K562 (cell line): Measurements from ENCODE around the gene FGD6. TPM values are rescaled to one million over a fixed set of nuclear protein-coding genes. Genes with fewer than 3 reads are reported as not detected.

Experiments
- BCL6 ChIP-seq: fragments of 250-450 bp; sonication (Bioruptor Pico); IDR thresholded peaks from 2 replicates; pipeline ENCODE4 v1.4.0; 2020
- EGR1 ChIP-seq: fragments of 450-650 bp; conservative IDR thresholded peaks from 2 replicates; pipeline ENCODE4 v1.6.1; 2017; ENCODE audit warnings: mild to moderate bottlenecking
- FOXM1 ChIP-seq, 2 experiments: fragments of 450-650 bp in 1 of 2; sonication (generic) in 1 of 2; formaldehyde crosslinking in 1 of 2; IDR thresholded peaks; 2 replicates each; pipeline versions ENCODE4 v1.6.1 to v1.9.0; 2017 to 2022; ENCODE audit warnings: low read depth in 2 of 2, mild to moderate bottlenecking in 2 of 2, missing genetic modification reagents in 1 of 2, moderate library complexity in 1 of 2
- GATA2 ChIP-seq: sonication (generic); formaldehyde crosslinking; IDR thresholded peaks from 2 replicates; pipeline ENCODE4 v1.4.0; 2020; ENCODE audit warnings: mild to moderate bottlenecking, missing genetic modification reagents
- RCOR1 ChIP-seq, 2 experiments: IDR thresholded peaks; 2 replicates each; pipeline ENCODE4 v1.6.1; 2012; ENCODE audit warnings: low read depth in 2 of 2, low read length in 2 of 2, borderline replicate concordance in 1 of 2, improper control_type of control experiment in 1 of 2
- SMARCA4 ChIP-seq: fragments of 450-650 bp; IDR thresholded peaks from 2 replicates; pipeline ENCODE4 v1.6.1; 2016
- SNIP1 ChIP-seq: fragments of 450-650 bp; IDR thresholded peaks from 2 replicates; pipeline ENCODE4 v1.7.1; 2017; ENCODE audit warnings: low read depth, mild to moderate bottlenecking
- SOX6 ChIP-seq: fragments of 450-650 bp; IDR thresholded peaks from 2 replicates; pipeline ENCODE4 v1.6.1; 2014; ENCODE audit warnings: mild to moderate bottlenecking
- polyA plus RNA-seq, 8 experiments: library from polyadenylated mRNA; depleted of rRNA in 4 of 8; stranded (reverse) in 5 of 8; unstranded in 3 of 8; fragments of >200 nt; fragmentation: Nextera tagmentation in 2 of 8; fragmentation: Illumina TruSeq in 1 of 8; extraction: Ambion mirVana in 2 of 8; extraction: Trizol in 1 of 8; gene quantifications; 2 replicates each; pipeline versions ENCODE4 v1.2.1 to v1.2.3, GENCODE V29; 2011 to 2014; ENCODE audit warnings: inconsistent platforms in 1 of 8, missing spikeins in 1 of 8
- total RNA-seq, 7 experiments: library from RNA; depleted of rRNA in 6 of 7; stranded (reverse); fragments of >200 nt in 6 of 7; fragmentation: Illumina TruSeq in 2 of 7; extraction: Trizol in 2 of 7; gene quantifications; 2 replicates each; pipeline versions ENCODE4 v1.2.1 to v1.2.3, GENCODE V29; 2011 to 2021; ENCODE audit warnings: low replicate concordance in 1 of 7
- TF ChIP-seq, protein P1 (sequence below): fragments of 450-650 bp; IDR thresholded peaks from 2 replicates; pipeline ENCODE4 v1.6.1; 2016; ENCODE audit warnings: low read depth
- TF ChIP-seq, protein P2 (sequence below): fragments of 250-450 bp; sonication (Bioruptor Pico); IDR thresholded peaks from 2 replicates; pipeline ENCODE4 v1.5.0; 2021
- TF ChIP-seq, protein P3 (sequence below), 2 experiments: IDR thresholded peaks; 2 replicates each; pipeline ENCODE4 v1.6.1; 2011; ENCODE audit warnings: borderline replicate concordance in 1 of 2, control low read depth in 1 of 2, low read depth in 1 of 2, low read length in 1 of 2, mild to moderate bottlenecking in 1 of 2, mixed read lengths in 1 of 2, moderate library complexity in 1 of 2; ENCODE audit not compliant: insufficient read depth in 1 of 2, insufficient read length in 1 of 2, poor library complexity in 1 of 2, severe bottlenecking in 1 of 2; ENCODE audit errors: extremely low read depth in 1 of 2

FGD6 gene
- total and polyA plus RNA-seq, 9 of the 15 experiments (the other 6 are each of a cell fraction or from before 2014, with no cell fraction given) = 1.5 to 11.1 (median 5.8) TPM

DNA sequence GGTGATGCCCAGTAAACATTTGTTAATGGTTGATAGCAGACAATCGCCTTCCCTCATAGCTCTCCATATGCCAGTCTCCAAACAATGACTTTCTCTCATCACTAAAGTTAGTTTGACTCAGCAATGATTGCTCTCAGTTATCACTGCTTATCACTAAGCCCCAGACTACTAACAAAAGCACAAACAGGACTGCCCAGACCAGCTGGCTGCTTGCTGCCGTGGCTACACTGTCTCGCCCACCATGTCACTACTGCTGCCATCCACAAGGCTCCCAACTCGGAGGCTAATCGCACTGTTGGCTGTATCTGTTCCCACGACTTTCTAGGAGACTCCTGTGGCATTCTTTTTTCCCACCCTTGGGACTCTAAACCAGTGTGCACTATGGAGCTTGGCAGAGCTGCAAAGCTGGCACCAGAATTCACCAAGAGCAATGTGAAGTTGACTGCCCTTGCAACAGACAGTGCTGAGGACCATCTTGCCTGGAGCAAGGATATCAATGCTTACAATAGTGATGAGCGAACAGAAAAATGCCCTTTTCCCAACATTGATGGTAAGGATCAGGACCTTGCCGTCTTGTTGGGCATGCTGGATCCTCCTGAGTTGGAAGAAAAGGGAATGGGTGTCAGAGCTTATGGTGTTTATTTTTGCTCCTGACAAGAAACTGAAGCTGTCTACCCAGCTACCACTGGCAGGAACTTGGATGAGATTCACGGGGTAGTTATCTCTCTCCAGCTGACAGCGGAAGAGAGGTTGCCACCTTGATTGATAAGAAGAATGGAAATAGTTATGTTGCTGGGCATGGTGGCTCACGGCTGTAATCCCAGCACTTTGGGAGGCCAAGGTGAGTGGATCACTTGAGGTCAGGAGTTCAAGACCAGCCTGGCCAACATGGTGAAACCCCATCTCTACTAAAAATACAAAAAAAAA, 116.7 kb downstream of the FGD6 start (continued):
- TF ChIP-seq, protein P1, sequence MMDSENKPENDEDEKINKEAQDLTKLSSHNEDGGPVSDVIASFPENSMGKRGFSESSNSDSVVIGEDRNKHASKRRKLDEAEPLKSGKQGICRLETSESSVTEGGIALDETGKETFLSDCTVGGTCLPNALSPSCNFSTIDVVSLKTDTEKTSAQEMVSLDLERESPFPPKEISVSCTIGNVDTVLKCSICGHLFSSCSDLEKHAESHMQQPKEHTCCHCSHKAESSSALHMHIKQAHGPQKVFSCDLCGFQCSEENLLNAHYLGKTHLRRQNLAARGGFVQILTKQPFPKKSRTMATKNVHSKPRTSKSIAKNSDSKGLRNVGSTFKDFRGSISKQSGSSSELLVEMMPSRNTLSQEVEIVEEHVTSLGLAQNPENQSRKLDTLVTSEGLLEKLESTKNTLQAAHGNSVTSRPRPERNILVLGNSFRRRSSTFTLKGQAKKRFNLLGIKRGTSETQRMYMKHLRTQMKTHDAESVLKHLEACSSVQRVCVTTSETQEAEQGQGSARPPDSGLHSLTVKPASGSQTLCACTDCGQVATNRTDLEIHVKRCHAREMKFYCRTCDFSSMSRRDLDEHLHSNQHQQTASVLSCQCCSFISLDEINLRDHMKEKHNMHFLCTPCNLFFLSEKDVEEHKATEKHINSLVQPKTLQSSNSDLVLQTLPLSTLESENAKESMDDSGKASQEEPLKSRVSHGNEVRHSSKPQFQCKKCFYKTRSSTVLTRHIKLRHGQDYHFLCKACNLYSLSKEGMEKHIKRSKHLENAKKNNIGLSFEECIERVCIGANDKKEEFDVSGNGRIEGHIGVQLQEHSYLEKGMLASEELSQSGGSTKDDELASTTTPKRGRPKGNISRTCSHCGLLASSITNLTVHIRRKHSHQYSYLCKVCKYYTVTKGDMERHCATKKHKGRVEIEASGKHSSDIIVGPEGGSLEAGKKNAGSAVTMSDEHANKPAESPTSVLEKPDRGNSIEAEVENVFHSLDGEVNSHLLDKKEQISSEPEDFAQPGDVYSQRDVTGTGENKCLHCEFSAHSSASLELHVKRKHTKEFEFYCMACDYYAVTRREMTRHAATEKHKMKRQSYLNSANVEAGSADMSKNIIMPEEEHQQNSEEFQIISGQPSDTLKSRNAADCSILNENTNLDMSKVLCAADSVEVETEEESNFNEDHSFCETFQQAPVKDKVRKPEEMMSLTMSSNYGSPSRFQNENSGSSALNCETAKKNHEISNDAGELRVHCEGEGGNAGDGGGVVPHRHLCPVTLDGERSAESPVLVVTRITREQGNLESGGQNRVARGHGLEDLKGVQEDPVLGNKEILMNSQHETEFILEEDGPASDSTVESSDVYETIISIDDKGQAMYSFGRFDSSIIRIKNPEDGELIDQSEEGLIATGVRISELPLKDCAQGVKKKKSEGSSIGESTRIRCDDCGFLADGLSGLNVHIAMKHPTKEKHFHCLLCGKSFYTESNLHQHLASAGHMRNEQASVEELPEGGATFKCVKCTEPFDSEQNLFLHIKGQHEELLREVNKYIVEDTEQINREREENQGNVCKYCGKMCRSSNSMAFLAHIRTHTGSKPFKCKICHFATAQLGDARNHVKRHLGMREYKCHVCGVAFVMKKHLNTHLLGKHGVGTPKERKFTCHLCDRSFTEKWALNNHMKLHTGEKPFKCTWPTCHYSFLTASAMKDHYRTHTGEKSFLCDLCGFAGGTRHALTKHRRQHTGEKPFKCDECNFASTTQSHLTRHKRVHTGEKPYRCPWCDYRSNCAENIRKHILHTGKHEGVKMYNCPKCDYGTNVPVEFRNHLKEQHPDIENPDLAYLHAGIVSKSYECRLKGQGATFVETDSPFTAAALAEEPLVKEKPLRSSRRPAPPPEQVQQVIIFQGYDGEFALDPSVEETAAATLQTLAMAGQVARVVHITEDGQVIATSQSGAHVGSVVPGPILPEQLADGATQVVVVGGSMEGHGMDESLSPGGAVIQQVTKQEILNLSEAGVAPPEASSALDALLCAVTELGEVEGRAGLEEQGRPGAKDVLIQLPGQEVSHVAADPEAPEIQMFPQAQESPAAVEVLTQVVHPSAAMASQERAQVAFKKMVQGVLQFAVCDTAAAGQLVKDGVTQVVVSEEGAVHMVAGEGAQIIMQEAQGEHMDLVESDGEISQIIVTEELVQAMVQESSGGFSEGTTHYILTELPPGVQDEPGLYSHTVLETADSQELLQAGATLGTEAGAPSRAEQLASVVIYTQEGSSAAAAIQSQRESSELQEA = no peak
- TF ChIP-seq, protein P2, sequence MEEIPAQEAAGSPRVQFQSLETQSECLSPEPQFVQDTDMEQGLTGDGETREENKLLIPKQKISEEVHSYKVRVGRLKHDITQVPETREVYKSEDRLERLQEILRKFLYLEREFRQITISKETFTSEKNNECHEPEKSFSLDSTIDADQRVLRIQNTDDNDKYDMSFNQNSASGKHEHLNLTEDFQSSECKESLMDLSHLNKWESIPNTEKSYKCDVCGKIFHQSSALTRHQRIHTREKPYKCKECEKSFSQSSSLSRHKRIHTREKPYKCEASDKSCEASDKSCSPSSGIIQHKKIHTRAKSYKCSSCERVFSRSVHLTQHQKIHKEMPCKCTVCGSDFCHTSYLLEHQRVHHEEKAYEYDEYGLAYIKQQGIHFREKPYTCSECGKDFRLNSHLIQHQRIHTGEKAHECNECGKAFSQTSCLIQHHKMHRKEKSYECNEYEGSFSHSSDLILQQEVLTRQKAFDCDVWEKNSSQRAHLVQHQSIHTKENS (CRISPR knock-in tag) = no peak
- TF ChIP-seq GATA2 (CRISPR knock-in tag) (peak; percentile 14; the same call in 1 of the 2 replicates), FOXM1 (IDR thresholded peaks at IDR 0.05; ENCODE audit: low read depth) (no peak), FOXM1 (CRISPR knock-in tag; IDR thresholded peaks at IDR 0.05; ENCODE audit: low read depth) (no peak), RCOR1 (IDR thresholded peaks at IDR 0.05; ENCODE audit: borderline replicate concordance in 1 of 2, low read depth in 2 of 2, low read length in 2 of 2) (peak; percentile 94 to 96), BCL6 (CRISPR knock-in tag) (no peak), EGR1 (0 out of 2 replicates have a peak, but pooled peaks have one; percentile 17), SNIP1 (no peak), SOX6 (peak; percentile 92), SMARCA4 (peak; percentile 68; the same call in 1 of the 2 replicates)
- TF ChIP-seq, protein P3, sequence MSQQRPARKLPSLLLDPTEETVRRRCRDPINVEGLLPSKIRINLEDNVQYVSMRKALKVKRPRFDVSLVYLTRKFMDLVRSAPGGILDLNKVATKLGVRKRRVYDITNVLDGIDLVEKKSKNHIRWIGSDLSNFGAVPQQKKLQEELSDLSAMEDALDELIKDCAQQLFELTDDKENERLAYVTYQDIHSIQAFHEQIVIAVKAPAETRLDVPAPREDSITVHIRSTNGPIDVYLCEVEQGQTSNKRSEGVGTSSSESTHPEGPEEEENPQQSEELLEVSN (IDR thresholded peaks at IDR 0.05; ENCODE audit: borderline replicate concordance in 1 of 2, extremely low read depth in 1 of 2, insufficient read depth in 1 of 2, insufficient read length in 1 of 2, low read depth in 1 of 2, low read length in 1 of 2, poor library complexity in 1 of 2, severe bottlenecking in 1 of 2) = no peak
